HepG2 (cell line): ENCODE data around the gene MAST1. TPM values are rescaled to one million over a fixed set of nuclear protein-coding genes. Genes with fewer than 3 reads are reported as not detected.

Experiments
- ATAC-seq: fragments of 200-7000 bp; cut with Tn5 transposase; 3 replicates; pipeline ENCODE4 v1.9.1; 2020; ENCODE audit warnings: mild to moderate bottlenecking, moderate library complexity
- BruUV-seq: library from RNA; stranded (reverse); fragments of 400-500 nt; replicated peaks from 2 replicates; lab custom pipeline; 2021; lab: Mats Ljungman, UMichigan
- CTCF ChIA-PET: fragments of 300-600 bp; formaldehyde crosslinking; extraction: SDS; loops from one replicate; lab custom pipeline; 2021; ENCODE audit warnings: low total read pairs, inconsistent platforms, low intra/inter-chr PET ratio; lab: Yijun Ruan, JAX
- POLR2A ChIA-PET: fragments of 350-600 bp; sonication (Branson Sonifier 250); formaldehyde crosslinking; loops from one replicate; lab custom pipeline; 2020; ENCODE audit warnings: antibody characterized with exemption, inconsistent platforms; lab: Yijun Ruan, JAX
- DNase-seq: peaks from one replicate; pipeline ENCODE4 v3.0.0-alpha.2; 2015; ENCODE audit warnings: low spot score
- FAIRE-seq: peaks from 3 replicates; lab custom pipeline; 2011; peaks lifted over from hg19 to GRCh38; lab: Jason Lieb, UNC
- H2AFZ ChIP-seq: one replicate; pipeline ENCODE4 v1.6.1; 2011; ENCODE audit warnings: low read length, inconsistent platforms
- H3K27ac ChIP-seq: fragments of 300-600 bp; 3 replicates; pipeline ENCODE4 v1.8.0; 2011; ENCODE audit warnings: mixed run types, mild to moderate bottlenecking, mixed read lengths, low read length, inconsistent platforms; ENCODE audit not compliant: insufficient read depth; ENCODE audit errors: extremely low read length
- H3K27me3 ChIP-seq, 2 experiments: fragments of 200-600 bp in 1 of 2; 2 replicates in 1 of 2; 3 replicates in 1 of 2; pipeline versions ENCODE4 v1.6.0 to v1.8.0; 2011; ENCODE audit warnings: low read length in 2 of 2, mild to moderate bottlenecking in 2 of 2, moderate library complexity in 2 of 2, inconsistent platforms in 1 of 2; ENCODE audit not compliant: insufficient read depth in 2 of 2, control insufficient read depth in 1 of 2
- H3K36me3 ChIP-seq, 2 experiments: fragments of 200-600 bp in 1 of 2; replicated peaks in 1 of 2; 2 replicates in 1 of 2; 3 replicates in 1 of 2; pipeline versions ENCODE4 v1.5.1 to v1.8.0; 2011; ENCODE audit warnings: low read length in 2 of 2, inconsistent platforms in 1 of 2; ENCODE audit not compliant: insufficient read depth in 2 of 2, control insufficient read depth in 1 of 2
- H3K4me1 ChIP-seq: 2 replicates; pipeline ENCODE4 v1.5.1; 2012; ENCODE audit warnings: low read length, inconsistent platforms; ENCODE audit not compliant: insufficient read depth
- H3K4me2 ChIP-seq: 2 replicates; pipeline ENCODE4 v1.6.0; 2011; ENCODE audit warnings: low read depth, low read length, inconsistent platforms
- H3K4me3 ChIP-seq, 3 experiments: fragments of 200-600 bp in 1 of 3; sonication (generic), shearing (Covaris generic) in 1 of 3; replicated peaks in 1 of 3; 2 replicates each; pipeline ENCODE4 v1.5.1; 2011 to 2016; ENCODE audit warnings: low read length in 3 of 3, inconsistent platforms in 2 of 3, low read depth in 2 of 3, mild to moderate bottlenecking in 2 of 3, control low read depth in 1 of 3, mixed read lengths in 1 of 3; ENCODE audit not compliant: insufficient read depth in 1 of 3
- H3K79me2 ChIP-seq: one replicate; pipeline ENCODE4 v1.6.1; 2011; ENCODE audit warnings: low read length, inconsistent platforms; ENCODE audit not compliant: insufficient read depth
- H3K9ac ChIP-seq: 2 replicates; pipeline ENCODE4 v1.6.0; 2011; ENCODE audit warnings: mild to moderate bottlenecking, low read depth, low read length, inconsistent platforms; ENCODE audit not compliant: insufficient read depth
- H3K9me3 ChIP-seq: 2 replicates; pipeline ENCODE4 v1.5.1; 2012; ENCODE audit warnings: mild to moderate bottlenecking, low read length
- H4K20me1 ChIP-seq: 2 replicates; pipeline ENCODE4 v1.6.0; 2011; ENCODE audit warnings: inconsistent platforms, mild to moderate bottlenecking, low read length, moderate library complexity; ENCODE audit not compliant: insufficient read depth
- AGO2 ChIP-seq: fragments of 200-400 bp; formaldehyde crosslinking; optimal IDR thresholded peaks from 2 replicates; pipeline ENCODE3; 2017; ENCODE audit warnings: mild to moderate bottlenecking, low read depth, low read length, moderate library complexity
- CCDC6 ChIP-seq: sonication (generic); formaldehyde crosslinking; IDR thresholded peaks from 2 replicates; pipeline ENCODE4 v1.8.1; 2022; ENCODE audit warnings: mild to moderate bottlenecking, missing genetic modification reagents, moderate library complexity
- FLYWCH1 ChIP-seq: sonication (generic); formaldehyde crosslinking; IDR thresholded peaks from 2 replicates; pipeline ENCODE4 v1.8.1; 2023; ENCODE audit warnings: mild to moderate bottlenecking, missing genetic modification reagents
- HNRNPL ChIP-seq: fragments of 200-400 bp; formaldehyde crosslinking; IDR thresholded peaks from 2 replicates; pipeline ENCODE4 v1.6.1; 2017; ENCODE audit warnings: mild to moderate bottlenecking, low read depth, low read length
- ISX ChIP-seq: sonication (generic); formaldehyde crosslinking; conservative IDR thresholded peaks from 2 replicates; pipeline ENCODE4 v1.5.0; 2020; ENCODE audit warnings: missing genetic modification reagents
- MZF1 ChIP-seq: sonication (generic); formaldehyde crosslinking; IDR thresholded peaks from 2 replicates; pipeline ENCODE4 v1.8.1; 2023; ENCODE audit warnings: mild to moderate bottlenecking, missing genetic modification reagents, borderline replicate concordance
- PHF8 ChIP-seq: sonication (generic); formaldehyde crosslinking; IDR thresholded peaks from 2 replicates; pipeline ENCODE4 v1.5.0; 2020; ENCODE audit warnings: missing genetic modification reagents
- PRDM15 ChIP-seq: sonication (generic); formaldehyde crosslinking; IDR thresholded peaks from 2 replicates; pipeline ENCODE4 v1.4.0; 2020; ENCODE audit warnings: missing genetic modification reagents
- REXO4 ChIP-seq: sonication (generic); formaldehyde crosslinking; IDR thresholded peaks from 2 replicates; pipeline ENCODE4 v1.8.0; 2022; ENCODE audit warnings: missing genetic modification reagents, mild to moderate bottlenecking, borderline replicate concordance
- RFX3 ChIP-seq: IDR thresholded peaks from 2 replicates; pipeline ENCODE4 v1.6.1; 2016; ENCODE audit warnings: missing biosample characterization, missing genetic modification reagents
- RFXANK ChIP-seq: IDR thresholded peaks from 2 replicates; pipeline ENCODE4 v1.6.1; 2016
- SIX4 ChIP-seq: sonication (generic); formaldehyde crosslinking; IDR thresholded peaks from 2 replicates; pipeline ENCODE4 v1.4.0; 2020; ENCODE audit warnings: missing genetic modification reagents
- SMARCE1 ChIP-seq: fragments of 450-650 bp; IDR thresholded peaks from 2 replicates; pipeline ENCODE4 v1.6.1; 2017; ENCODE audit warnings: borderline replicate concordance
- SP5 ChIP-seq: IDR thresholded peaks from 2 replicates; pipeline ENCODE4 v1.6.1; 2016; ENCODE audit warnings: low read depth, borderline replicate concordance
- ZBTB4 ChIP-seq: sonication (generic); formaldehyde crosslinking; IDR thresholded peaks from 2 replicates; pipeline ENCODE4 v1.4.0; 2020; ENCODE audit warnings: missing genetic modification reagents, mild to moderate bottlenecking, borderline replicate concordance
- ZFP41 ChIP-seq: sonication (generic); formaldehyde crosslinking; IDR thresholded peaks from 2 replicates; pipeline ENCODE4 v1.4.0; 2020; ENCODE audit warnings: mild to moderate bottlenecking, missing genetic modification reagents, borderline replicate concordance
- ZNF230 ChIP-seq: sonication (generic); formaldehyde crosslinking; IDR thresholded peaks from 2 replicates; pipeline ENCODE4 v1.4.0; 2020; ENCODE audit warnings: mild to moderate bottlenecking, missing genetic modification reagents
- ZNF30 ChIP-seq: sonication (generic); formaldehyde crosslinking; IDR thresholded peaks from 2 replicates; pipeline ENCODE4 v1.5.0; 2020; ENCODE audit warnings: mild to moderate bottlenecking, missing genetic modification reagents
- ZNF510 ChIP-seq: sonication (generic); formaldehyde crosslinking; IDR thresholded peaks from 2 replicates; pipeline ENCODE4 v1.4.0; 2020; ENCODE audit warnings: low read depth, mild to moderate bottlenecking, missing genetic modification reagents
- ZNF547 ChIP-seq: sonication (generic); formaldehyde crosslinking; IDR thresholded peaks from 2 replicates; pipeline ENCODE4 v1.5.1; 2020; ENCODE audit warnings: mild to moderate bottlenecking, missing genetic modification reagents
- ZSCAN25 ChIP-seq: sonication (generic); formaldehyde crosslinking; IDR thresholded peaks from 2 replicates; pipeline ENCODE4 v1.8.0; 2022; ENCODE audit warnings: mild to moderate bottlenecking, missing genetic modification reagents
- WGBS: methylation state at CpG from one replicate; pipeline ENCODE4 v1.1.6; 2017; ENCODE audit warnings: low lambda C conversion rate; 5-methylcytosine and 5-hydroxymethylcytosine counted together
- in situ Hi-C: cut with HindIII; loops from 2 replicates; pipeline ENCODE4 v1.10.0; 2017; ENCODE audit warnings: low pct_unique_long_range_greater_than_20kb; ENCODE audit not compliant: extremely low pct_ligation_motif_present
- intact Hi-C: fragments of 100-400 bp; cut with micrococcal nuclease; formaldehyde crosslinking; loops from one replicate; pipeline ENCODE4 v1.10.0; 2022; ENCODE audit not compliant: unreplicated experiment
- polyA plus RNA-seq, 8 experiments: library from polyadenylated mRNA; depleted of rRNA in 3 of 8; stranded (reverse) in 7 of 8; unstranded in 1 of 8; fragments of >200 nt; fragmentation: Illumina TruSeq in 4 of 8; extraction: Trizol in 4 of 8; gene quantifications; 2 replicates each; pipeline versions ENCODE4 v1.2.1 to v1.2.3, GENCODE V29; 2011 to 2016; ENCODE audit warnings: low read depth in 4 of 8, missing spikeins in 1 of 8, mixed read lengths in 1 of 8; ENCODE audit not compliant: insufficient read depth in 1 of 8
- total RNA-seq, 5 experiments: library from RNA; depleted of rRNA; stranded (reverse); fragments of >200 nt; fragmentation: Illumina TruSeq; extraction: Trizol; gene quantifications; 2 replicates each; pipeline ENCODE4 v1.2.3, GENCODE V29; 2016; ENCODE audit warnings: low read depth in 1 of 5

MAST1 gene
- total and polyA plus RNA-seq, 2 of the 13 experiments (the other 11 are each of a cell fraction or from before 2014, with no cell fraction given): 0.73 to 4.7 TPM

GRCh38 chr19:12788682-12789097, 49.6 kb upstream of the MAST1 start:
- TSS peak; percentile 52 for BruUV-seq
- no peak for TF ChIP-seq CCDC6
- TF ChIP-seq FLYWCH1 (CRISPR knock-in tag): no peak
- TF ChIP-seq PHF8 (CRISPR knock-in tag): peak; percentile 33; the same call in 1 of the 2 replicates
- 0 out of 2 replicates have a peak, but pooled peaks have one; percentile 24 for TF ChIP-seq SP5 (CRISPR knock-in tag)
- TF ChIP-seq ZNF547 (CRISPR knock-in tag): no peak
- no peak for TF ChIP-seq ISX (CRISPR knock-in tag)
- TF ChIP-seq ZBTB4 (CRISPR knock-in tag): no peak
- peak; percentile 97 for TF ChIP-seq HNRNPL
- TF ChIP-seq RFX3 (CRISPR knock-in tag): no peak
- no peak for TF ChIP-seq ZFP41 (CRISPR knock-in tag)
- peak; percentile 21 for TF ChIP-seq AGO2
- TF ChIP-seq SMARCE1: no peak
- TF ChIP-seq SIX4 (CRISPR knock-in tag): no peak
- 0 out of 2 replicates have a peak, but pooled peaks have one; percentile 28 for TF ChIP-seq ZSCAN25 (CRISPR knock-in tag)
- no peak for TF ChIP-seq ZNF510 (CRISPR knock-in tag)
- TF ChIP-seq RFXANK (CRISPR knock-in tag): no peak
- no peak for TF ChIP-seq MZF1
- TF ChIP-seq REXO4 (CRISPR knock-in tag): no peak
- no peak for TF ChIP-seq PRDM15 (CRISPR knock-in tag)
- no peak for TF ChIP-seq ZNF30
- TF ChIP-seq ZNF230 (CRISPR knock-in tag): no peak

More at GRCh38 chr19:12788682-12789097, 49.6 kb upstream of the MAST1 start:
- peaks cover 66% of the 10 kb centered on the region for H3K4me1 ChIP-seq
- no peaks in the 10 kb centered on the region; a peak in 2 of 5 replicates for H3K27me3 ChIP-seq
- peak overlapping the region; percentile 99 for H3K4me2 ChIP-seq
- H4K20me1 ChIP-seq: no peaks in the 10 kb centered on the region
- ChIA-PET CTCF (interaction anchor here (1.4 kb wide), 1 partner anchor 10 kb away, joined by 4 read pairs; no protein-coding TSS in a partner anchor), POLR2A (interaction anchor here (1.4 to 1.9 kb wide), 3 partner anchors 11 to 65 kb away, joined by 4 to 21 read pairs (median 8); partner anchors contain the start of genes GET3 and TNPO2)
- no peaks in the 10 kb centered on the region for H3K36me3 ChIP-seq
- intact Hi-C loops (no loop called here), in situ Hi-C loops (no loop called here)
- peaks cover 8% of the 10 kb centered on the region for H3K79me2 ChIP-seq
- no peak overlapping the region for H2AFZ ChIP-seq
- peak overlapping the region; percentile 89 for H3K9ac ChIP-seq
- DNase-seq (peak; percentile 41), FAIRE-seq (no peak), ATAC-seq (no peak)
- peak overlapping the region; percentile 39 to 87 (median 47) for H3K4me3 ChIP-seq
- peak overlapping the region; percentile 59 for H3K27ac ChIP-seq
- 2% methylated on average over 11 of the region's 12 CpGs for WGBS
- no peaks in the 10 kb centered on the region for H3K9me3 ChIP-seq
